GM12878 (cell line): Measurements from ENCODE around the gene EEF2. TPM values are rescaled to one million over a fixed set of nuclear protein-coding genes. Genes with fewer than 3 reads are reported as not detected.
A peak's percentile ranks its signal among the peaks of the same experiment; 100 is the strongest.
"Not testable (repeated sequence)": the region's sequence is repeated elsewhere in the genome, so short reads cannot be mapped to it uniquely, and the experiment has no call there.

Source experiments
- ATAC-seq: fragments of 200-7000 bp; cut with Tn5 transposase; 3 replicates; pipeline ENCODE4 v1.9.1; 2020; ENCODE audit warnings: mild to moderate bottlenecking, moderate library complexity
- BruUV-seq: library from RNA; stranded (reverse); fragments of 400-500 nt; replicated peaks from 2 replicates; lab custom pipeline; 2021; lab: Mats Ljungman, UMichigan
- CTCF ChIA-PET: fragments of 300-600 bp; sonication (Branson Sonifier 250); formaldehyde crosslinking; extraction: SDS; loops from one replicate; lab custom pipeline; 2021; ENCODE audit warnings: inconsistent platforms; lab: Yijun Ruan, JAX
- POLR2A ChIA-PET: fragments of 350-600 bp; formaldehyde crosslinking; extraction: SDS; loops from one replicate; lab custom pipeline; 2021; ENCODE audit warnings: inconsistent platforms; lab: Charles Lee
- RAD21 ChIA-PET: fragments of 300-600 bp; sonication (Branson Sonifier 250); formaldehyde crosslinking; loops from one replicate; lab custom pipeline; 2023; ENCODE audit warnings: antibody characterized with exemption; ENCODE audit not compliant: unreplicated experiment; lab: Charles Lee
- SMC1A ChIA-PET: fragments of 300-600 bp; sonication (Branson Sonifier 250); formaldehyde crosslinking; loops from one replicate; lab custom pipeline; 2023; ENCODE audit not compliant: unreplicated experiment, uncharacterized antibody; lab: Charles Lee
- DNase-seq: peaks from one replicate; pipeline ENCODE4 v3.0.0-alpha.2; 2011; ENCODE audit warnings: low read depth, low spot score
- FAIRE-seq: peaks from 3 replicates; lab custom pipeline; 2011; peaks lifted over from hg19 to GRCh38; lab: Jason Lieb, UNC
- H2AFZ ChIP-seq: 2 replicates; pipeline ENCODE4 v1.6.0; 2011; ENCODE audit warnings: low read depth, low read length, control low read depth; ENCODE audit not compliant: control insufficient read depth
- H3K27ac ChIP-seq: 2 replicates; pipeline ENCODE4 v1.5.1; 2011; ENCODE audit warnings: control low read depth; ENCODE audit not compliant: control insufficient read depth, insufficient read depth
- H3K27me3 ChIP-seq, 2 experiments: replicated peaks in 1 of 2; 2 replicates each; pipeline versions ENCODE4 v1.6.0 to v1.6.1; 2011; ENCODE audit warnings: low read length in 1 of 2; ENCODE audit not compliant: control insufficient read depth in 2 of 2, insufficient read depth in 2 of 2
- H3K36me3 ChIP-seq, 2 experiments: 2 replicates each; pipeline ENCODE4 v1.5.1; 2011; ENCODE audit warnings: low read length in 1 of 2; ENCODE audit not compliant: control insufficient read depth in 2 of 2, insufficient read depth in 2 of 2
- H3K4me1 ChIP-seq: 2 replicates; pipeline ENCODE4 v1.6.1; 2011; ENCODE audit warnings: mild to moderate bottlenecking, low read length, moderate library complexity, mixed read lengths; ENCODE audit not compliant: control insufficient read depth, insufficient read depth
- H3K4me2 ChIP-seq: 2 replicates; pipeline ENCODE4 v1.6.0; 2011; ENCODE audit warnings: control low read depth; ENCODE audit not compliant: control insufficient read depth, insufficient read depth
- H3K4me3 ChIP-seq: fragments of 200-600 bp; sonication (generic); 2 replicates; pipeline ENCODE4 v1.5.1; 2016
- H3K79me2 ChIP-seq: 2 replicates; pipeline ENCODE4 v1.6.0; 2011; ENCODE audit warnings: low read length; ENCODE audit not compliant: control insufficient read depth, insufficient read depth
- H3K9ac ChIP-seq: 2 replicates; pipeline ENCODE4 v1.8.0; 2011; ENCODE audit warnings: low read length, control low read depth, mixed read lengths; ENCODE audit not compliant: control insufficient read depth, insufficient read depth
- H3K9me3 ChIP-seq: replicated peaks from 3 replicates; pipeline ENCODE4 v1.5.1; 2011; ENCODE audit warnings: mild to moderate bottlenecking, low read length; ENCODE audit not compliant: control insufficient read depth, insufficient read depth
- H4K20me1 ChIP-seq: 2 replicates; pipeline ENCODE4 v1.6.0; 2011; ENCODE audit not compliant: control insufficient read depth, insufficient read depth
- FOXK2 ChIP-seq: fragments of 450-650 bp; IDR thresholded peaks from 2 replicates; pipeline ENCODE4 v1.6.1; 2017; ENCODE audit warnings: mild to moderate bottlenecking, moderate library complexity
- POLR2A ChIP-seq: IDR thresholded peaks from 2 replicates; pipeline ENCODE4 v1.6.1; 2011; ENCODE audit warnings: low read depth, mild to moderate bottlenecking, low read length
- WGBS: methylation state at CpG from one replicate; pipeline ENCODE4 v1.1.6; 2016; ENCODE audit warnings: low lambda C conversion rate; ENCODE audit not compliant: insufficient replicate concordance, insufficient coverage; ENCODE audit errors: missing lambda C conversion rate; 5-methylcytosine and 5-hydroxymethylcytosine counted together
- in situ Hi-C: fragments of 300-500 bp; cut with MboI; formaldehyde crosslinking; loops from 9 replicates; pipeline ENCODE4 v1.14.3; 2018; ENCODE audit warnings: mixed read lengths
- intact Hi-C: fragments of 100-400 bp; cut with micrococcal nuclease; formaldehyde crosslinking; loops from one replicate; pipeline ENCODE4 v1.14.2; 2022; ENCODE audit not compliant: unreplicated experiment
- polyA plus RNA-seq, 11 experiments: library from polyadenylated mRNA; depleted of rRNA in 4 of 11; unstranded in 6 of 11; stranded (reverse) in 5 of 11; fragments of >200 nt; fragmentation: Nextera tagmentation in 4 of 11; fragmentation: Illumina TruSeq in 1 of 11; extraction: Ambion mirVana in 4 of 11; extraction: Trizol in 1 of 11; gene quantifications; 1 replicate in 1 of 11; 2 replicates in 10 of 11; pipeline versions ENCODE4 v1.2.1 to v1.2.3, GENCODE V29; 2011 to 2016; ENCODE audit warnings: inconsistent platforms in 2 of 11, missing spikeins in 2 of 11, low read depth in 1 of 11
- total RNA-seq, 4 experiments: library from RNA; depleted of rRNA in 3 of 4; stranded (reverse); fragments of >200 nt in 3 of 4; fragmentation: Illumina TruSeq in 1 of 4; extraction: Trizol in 1 of 4; gene quantifications; 2 replicates each; pipeline versions ENCODE4 v1.2.1 to v1.2.3, GENCODE V29; 2013 to 2021
- TF ChIP-seq, protein P1 (sequence below): IDR thresholded peaks from 2 replicates; pipeline ENCODE4 v1.6.1; 2012; ENCODE audit warnings: low read depth, low read length, improper control_type of control experiment

The EEF2 gene
- total and polyA plus RNA-seq, 10 of the 15 experiments (the other 5 are each of a cell fraction or from before 2014, with no cell fraction given): 280 to 3,491 (median 1,305) TPM

- WGBS: 92% methylated on average over 10 of the region's 10 CpGs
- Histone ChIP-seq H3K36me3 (peaks cover 0 to 7% of the 10 kb centered on the region in 2 experiments; a peak in 3 of 4 replicates), H3K9me3 (no peaks in the 10 kb centered on the region), H3K4me1 (no peaks in the 10 kb centered on the region), H3K4me2 (no peak overlapping the region), H3K27ac (no peak overlapping the region), H3K27me3 (no peaks in the 10 kb centered on the region), H3K9ac (no peak overlapping the region), H3K79me2 (no peaks in the 10 kb centered on the region), H3K4me3 (no peak overlapping the region), H4K20me1 (no peaks in the 10 kb centered on the region), H2AFZ (no peak overlapping the region)
- no TSS peak for BruUV-seq
- SMC1A ChIA-PET: no interaction called here
- POLR2A ChIA-PET: no interaction called here
- in situ Hi-C loops (no loop called here), intact Hi-C loops (no loop called here)
- RAD21 ChIA-PET: no interaction called here
- DNase-seq (no peak), ATAC-seq (no peak), FAIRE-seq (no peak)
- peak; percentile 30; the same call in 1 of the 2 replicates for TF ChIP-seq POLR2A
- TF ChIP-seq, protein P1, sequence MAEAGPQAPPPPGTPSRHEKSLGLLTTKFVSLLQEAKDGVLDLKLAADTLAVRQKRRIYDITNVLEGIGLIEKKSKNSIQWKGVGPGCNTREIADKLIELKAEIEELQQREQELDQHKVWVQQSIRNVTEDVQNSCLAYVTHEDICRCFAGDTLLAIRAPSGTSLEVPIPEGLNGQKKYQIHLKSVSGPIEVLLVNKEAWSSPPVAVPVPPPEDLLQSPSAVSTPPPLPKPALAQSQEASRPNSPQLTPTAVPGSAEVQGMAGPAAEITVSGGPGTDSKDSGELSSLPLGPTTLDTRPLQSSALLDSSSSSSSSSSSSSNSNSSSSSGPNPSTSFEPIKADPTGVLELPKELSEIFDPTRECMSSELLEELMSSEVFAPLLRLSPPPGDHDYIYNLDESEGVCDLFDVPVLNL: no peak
- no peak for TF ChIP-seq FOXK2
- CTCF ChIA-PET: no interaction called here
Observed at GRCh38 chr19:3955688-3956087, 29.6 kb downstream of the EEF2 start.

- H2AFZ ChIP-seq, H3K9me3 ChIP-seq, CTCF ChIA-PET, H3K9ac ChIP-seq, in situ Hi-C loops, BruUV-seq, FAIRE-seq, SMC1A ChIA-PET, RAD21 ChIA-PET, H3K79me2 ChIP-seq, POLR2A ChIA-PET, H4K20me1 ChIP-seq, H3K27ac ChIP-seq, H3K4me1 ChIP-seq, DNase-seq, H3K4me3 ChIP-seq, H3K36me3 ChIP-seq, ATAC-seq, H3K27me3 ChIP-seq, intact Hi-C loops, H3K4me2 ChIP-seq: not testable (repeated sequence)
- WGBS: 85% methylated on average over 13 of the region's 13 CpGs
Observed at GRCh38 chr19:3955276-3955675, 30.0 kb downstream of the EEF2 start.
